Stimulated activated CD4-positive, alpha-beta T cell treated with anti-CD3 and anti-CD28 coated beads, Interleukin-4, amount 100 ng/mL, for 48 hours (primary cell): ENCODE data around the gene MRPL4.
"Not testable (repeated sequence)": the region's sequence is repeated elsewhere in the genome, so short reads cannot be mapped to it uniquely, and the experiment has no call there.

Experiments
- DNase-seq, 2 donors: peaks; one replicate each; pipeline ENCODE4 v3.0.0-alpha.2; 2020; ENCODE audit warnings: low read depth in 2 of 2

Gene MRPL4

GRCh38 chr19:10262771-10263170 is 10.8 kb downstream of the MRPL4 start:
- no peak for DNase-seq

- DNase-seq: no peak
These were observed 14.7 kb downstream of the MRPL4 start for GRCh38 chr19:10266706-10267105.

GRCh38 chr19:10268071-10268470 is 16.1 kb downstream of the MRPL4 start:
- no peak for DNase-seq

- peak; percentile 84 to 89 for DNase-seq
These were observed 17.5 kb downstream of the MRPL4 start for GRCh38 chr19:10269333-10270179.

GRCh38 chr19:10270180-10270615 is 18.2 kb downstream of the MRPL4 start:
- DNase-seq: peak; percentile 61 to 75

GRCh38 chr19:10270616-10271394 is 18.8 kb downstream of the MRPL4 start, which contains the start of gene ICAM1:
Gene ICAM1 (plus strand): TSS chr19:10271120. CDS start chr19:10271160, 40 bp downstream.
- DNase-seq: peak; percentile 63 to 77

- no peak for DNase-seq
These were observed 19.6 kb downstream of the MRPL4 start for GRCh38 chr19:10271543-10272086.

- DNase-seq: no peak
These were observed 22.6 kb downstream of the MRPL4 start for GRCh38 chr19:10274589-10274988.

GRCh38 chr19:10277795-10278589 is 26.0 kb downstream of the MRPL4 start:
- no peak for DNase-seq

GRCh38 chr19:10278935-10279334 is 26.9 kb downstream of the MRPL4 start:
- no peak for DNase-seq

- no peak for DNase-seq
These were observed 27.9 kb downstream of the MRPL4 start for GRCh38 chr19:10279737-10280442.

GRCh38 chr19:10282043-10282442 is 30.0 kb downstream of the MRPL4 start:
- DNase-seq: not testable (repeated sequence)

- DNase-seq: no peak
These were observed 31.5 kb downstream of the MRPL4 start for GRCh38 chr19:10283301-10284064.

- DNase-seq: no peak
These were observed 32.3 kb downstream of the MRPL4 start for GRCh38 chr19:10284065-10284959.

- DNase-seq: no peak
These were observed 32.9 kb downstream of the MRPL4 start for GRCh38 chr19:10284960-10285278.

- no peak for DNase-seq
These were observed 33.4 kb downstream of the MRPL4 start for GRCh38 chr19:10285393-10285792.

GRCh38 chr19:10286803-10287737 is 35.1 kb downstream of the MRPL4 start, which contains the start of gene ICAM4:
Gene ICAM4 (plus strand): TSS chr19:10286955. CDS start chr19:10287013, 58 bp downstream.
- DNase-seq: peak in 1 of 2 donors; percentile 37

- DNase-seq: peak in 1 of 2 donors; percentile 46
These were observed 36.7 kb downstream of the MRPL4 start for GRCh38 chr19:10288662-10289166.
